Ramos (cell line): ENCODE measurements around the gene ADIPOR1.
"Not testable (repeated sequence)": the region's sequence is repeated elsewhere in the genome, so short reads cannot be mapped to it uniquely, and the experiment has no call there.

Experiments used
- in situ Hi-C: fragments of 300-500 bp; cut with MboI; formaldehyde crosslinking; loops from one replicate; pipeline ENCODE4 v1.14.3; 2022; ENCODE audit warnings: low sequenced_read_pairs; ENCODE audit not compliant: unreplicated experiment

The ADIPOR1 gene, protein sequence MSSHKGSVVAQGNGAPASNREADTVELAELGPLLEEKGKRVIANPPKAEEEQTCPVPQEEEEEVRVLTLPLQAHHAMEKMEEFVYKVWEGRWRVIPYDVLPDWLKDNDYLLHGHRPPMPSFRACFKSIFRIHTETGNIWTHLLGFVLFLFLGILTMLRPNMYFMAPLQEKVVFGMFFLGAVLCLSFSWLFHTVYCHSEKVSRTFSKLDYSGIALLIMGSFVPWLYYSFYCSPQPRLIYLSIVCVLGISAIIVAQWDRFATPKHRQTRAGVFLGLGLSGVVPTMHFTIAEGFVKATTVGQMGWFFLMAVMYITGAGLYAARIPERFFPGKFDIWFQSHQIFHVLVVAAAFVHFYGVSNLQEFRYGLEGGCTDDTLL

GRCh38 chr1:202957733-202958543, at the start of gene ADIPOR1:
Gene ADIPOR1 (minus strand): TSS chr1:202958312. CDS start chr1:202951070, 7,242 bp downstream.
- in situ Hi-C loops, result no loop called here

GRCh38 chr1:203006948-203007871, 49.1 kb upstream of the ADIPOR1 start, which contains the start of gene TMEM183A:
Gene TMEM183A (plus strand): TSS chr1:203007374. CDS start chr1:203007466, 92 bp downstream.
- in situ Hi-C loops, result no loop called here

DNA sequence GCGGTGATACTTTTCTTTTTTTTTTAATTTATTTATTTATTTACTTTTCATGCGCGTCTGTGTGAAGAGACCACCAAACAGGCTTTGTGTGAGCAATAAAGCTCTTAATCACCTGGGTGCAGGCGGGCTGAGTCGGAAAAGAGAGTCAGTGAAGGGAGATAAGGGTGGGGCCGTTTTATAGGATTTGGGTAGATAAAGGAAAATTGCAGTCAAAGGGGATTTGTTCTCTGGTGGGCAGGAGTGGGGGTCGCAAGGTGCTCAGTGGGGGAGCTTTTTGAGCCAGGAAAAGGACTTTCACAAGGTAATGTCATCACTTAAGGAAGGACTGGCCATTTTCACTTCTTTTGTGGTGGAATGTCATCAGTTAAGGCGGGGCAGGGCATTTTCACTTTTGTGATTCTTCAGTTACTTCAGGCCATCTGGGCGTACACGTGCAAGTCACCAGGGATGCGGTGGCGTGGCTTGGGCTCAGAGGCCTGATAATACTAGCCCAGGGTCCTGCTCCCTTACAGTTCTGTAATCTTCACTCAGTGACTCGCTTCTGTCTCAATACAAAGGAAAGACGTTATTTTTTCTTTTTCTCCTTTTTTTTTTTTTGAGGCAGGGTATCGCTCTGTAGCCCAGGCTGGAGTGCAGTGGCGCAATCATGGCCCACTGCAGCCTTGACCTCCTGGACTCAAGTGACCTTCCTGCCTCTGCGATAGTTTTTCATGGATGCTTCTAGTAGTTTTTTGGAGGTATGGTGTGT, 47.5 kb upstream of the ADIPOR1 start:
- in situ Hi-C loops, result not testable (repeated sequence)

GRCh38 chr1:203002951-203003350, 44.8 kb upstream of the ADIPOR1 start:
- in situ Hi-C loops, result no loop called here

DNA sequence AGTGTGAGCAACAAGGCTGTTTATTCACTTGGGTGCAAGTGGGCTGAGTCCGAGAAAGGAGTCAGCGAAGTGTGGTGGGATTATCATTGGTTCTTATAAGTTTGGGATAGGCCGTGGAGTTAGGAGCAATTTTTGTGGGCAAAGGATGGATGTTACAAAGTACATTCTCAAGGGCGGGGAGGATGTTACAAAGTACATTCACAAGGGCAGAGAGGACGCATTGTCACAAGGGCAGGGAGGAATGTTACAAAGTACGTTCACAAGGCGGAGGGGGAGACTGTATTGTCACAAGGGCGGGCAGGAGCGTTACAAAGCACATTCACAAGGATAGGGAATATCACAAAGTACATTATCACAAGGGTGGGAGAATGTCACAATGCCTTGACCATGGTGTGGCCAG, 43.9 kb upstream of the ADIPOR1 start:
- in situ Hi-C loops, result no loop called here

- in situ Hi-C loops, result no loop called here
Observed at GRCh38 chr1:203000217-203000944, 42.3 kb upstream of the ADIPOR1 start.

DNA sequence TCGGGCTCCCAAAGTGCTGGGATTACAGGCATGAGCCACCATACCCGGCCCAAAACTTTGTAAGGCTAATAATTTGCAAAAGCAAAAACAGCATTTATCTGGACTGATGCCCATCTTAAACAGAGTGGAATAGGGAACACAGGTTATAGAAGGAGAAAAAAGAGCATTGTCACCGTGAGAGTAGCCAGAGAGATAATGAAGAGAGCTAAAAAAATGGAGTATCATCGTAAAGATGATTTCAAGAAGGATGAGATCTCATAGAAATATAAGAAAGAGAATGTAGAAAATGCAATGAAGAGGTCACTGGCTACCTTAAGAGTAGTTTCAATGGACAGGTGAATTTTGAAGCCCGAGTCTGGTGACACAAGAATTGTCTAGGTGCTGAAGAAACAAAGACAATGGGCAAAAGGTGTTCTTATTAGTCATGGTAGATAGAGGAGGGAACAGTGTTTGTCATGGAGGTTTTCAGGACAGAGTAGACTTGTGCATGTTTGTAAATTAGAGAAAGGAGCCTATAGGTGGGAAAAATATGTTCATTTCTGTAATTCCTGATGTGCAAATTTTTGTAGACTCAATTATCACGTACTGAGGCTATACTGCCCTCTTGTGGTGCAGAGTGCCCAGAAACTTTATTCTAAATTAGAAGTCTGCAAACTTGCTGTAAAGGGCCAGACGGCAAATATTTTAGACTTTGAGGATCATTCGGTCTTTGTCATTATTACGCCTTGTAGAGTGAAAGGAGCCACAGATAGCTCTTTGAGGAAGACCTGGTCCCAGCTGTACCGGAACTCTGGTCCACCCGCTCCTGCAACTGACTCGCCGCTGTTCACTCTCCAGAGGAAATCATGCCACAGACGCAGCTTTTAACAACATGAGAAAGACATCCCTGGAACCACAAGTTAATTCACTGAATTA, 41.0 kb upstream of the ADIPOR1 start:
- in situ Hi-C loops, result no loop called here

DNA sequence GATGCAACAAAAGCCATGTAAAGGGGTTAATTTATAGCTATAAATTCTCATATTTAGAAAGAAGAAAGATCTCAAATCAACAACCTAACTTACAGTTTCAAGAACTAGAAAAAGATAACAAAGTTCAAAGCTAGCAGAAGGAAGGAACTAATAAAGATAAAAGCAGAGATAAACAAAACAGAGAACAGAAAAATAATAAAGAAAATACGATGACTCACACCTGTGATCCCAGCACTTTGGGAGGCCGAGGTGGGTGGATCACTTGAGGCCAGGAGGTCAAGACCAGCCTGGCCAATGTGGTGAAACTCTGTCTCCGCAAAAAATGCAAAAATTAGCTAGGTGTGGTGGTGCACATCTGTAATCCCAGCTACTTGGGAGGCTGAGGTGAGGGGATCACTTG, 36.6 kb upstream of the ADIPOR1 start:
- in situ Hi-C loops, result no loop called here

- in situ Hi-C loops, result no loop called here
Observed at GRCh38 chr1:202991112-202991511, 33.0 kb upstream of the ADIPOR1 start.

GRCh38 chr1:202989879-202990278, 31.8 kb upstream of the ADIPOR1 start:
- in situ Hi-C loops, result no loop called here

- in situ Hi-C loops, result no loop called here
Observed at GRCh38 chr1:202987922-202988583, 29.9 kb upstream of the ADIPOR1 start.

GRCh38 chr1:202987255-202987654, 29.1 kb upstream of the ADIPOR1 start:
- in situ Hi-C loops, result no loop called here

- in situ Hi-C loops, result not testable (repeated sequence)
Observed at GRCh38 chr1:202986120-202986519, 28.0 kb upstream of the ADIPOR1 start.

DNA sequence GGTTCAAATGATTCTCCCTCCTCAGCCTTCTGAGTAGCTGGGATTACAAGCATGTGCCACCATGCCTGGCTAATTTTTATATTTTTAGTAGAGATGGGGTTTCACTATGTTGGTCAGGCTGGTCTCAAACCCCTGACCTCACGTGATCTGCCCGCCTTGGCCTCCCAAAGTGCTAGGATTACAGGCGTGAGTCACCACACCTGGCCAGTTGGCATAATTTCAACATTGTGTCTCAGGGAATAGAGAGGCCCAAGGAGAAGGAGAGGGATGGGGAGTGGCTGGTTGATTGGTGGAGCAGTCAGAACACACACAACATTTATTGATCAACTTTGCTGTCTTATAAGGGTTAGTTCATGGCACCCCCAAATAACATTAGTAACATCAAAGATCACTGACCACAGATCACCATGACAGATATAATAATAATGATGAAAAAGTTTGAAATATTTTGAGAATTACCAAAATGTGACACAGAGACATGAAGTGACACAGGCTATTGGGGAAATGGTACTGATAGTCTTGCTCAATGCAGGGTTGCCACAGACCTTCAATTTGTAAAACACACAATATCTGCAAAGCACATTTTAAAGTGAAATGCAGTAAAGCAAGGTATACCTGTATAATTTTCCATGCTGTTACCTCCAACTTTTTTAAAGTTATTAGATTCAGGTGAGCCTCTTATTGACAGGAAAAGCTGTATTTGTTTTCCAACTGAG, 24.8 kb upstream of the ADIPOR1 start:
- in situ Hi-C loops, result no loop called here

- in situ Hi-C loops, result no loop called here
Observed at GRCh38 chr1:202981939-202982338, 23.8 kb upstream of the ADIPOR1 start.

DNA sequence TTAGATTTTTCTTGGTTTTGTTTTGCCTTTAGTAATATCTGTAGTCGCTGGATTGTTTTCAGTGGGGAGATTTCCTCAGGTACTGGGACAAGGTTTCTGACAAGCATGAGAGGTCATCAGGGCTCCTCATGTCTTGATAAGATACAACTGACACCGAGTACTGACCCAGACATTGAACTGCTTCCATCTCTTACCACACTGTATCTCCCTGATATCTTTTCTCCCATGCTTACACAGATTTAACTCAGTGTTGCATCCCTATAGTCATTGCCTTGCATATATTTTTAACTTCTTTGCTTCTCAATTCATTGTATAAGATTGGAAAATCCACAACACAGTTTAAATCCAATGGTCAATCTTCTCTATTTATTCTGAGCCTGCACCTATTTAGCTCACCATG, 21.3 kb upstream of the ADIPOR1 start:
- in situ Hi-C loops, result no loop called here

GRCh38 chr1:202976633-202977032, 18.5 kb upstream of the ADIPOR1 start:
- in situ Hi-C loops, result no loop called here
